NCI-H748 (cell line): ENCODE results near the gene G6PC1.
"Not testable (repeated sequence)": the region's sequence is repeated elsewhere in the genome, so short reads cannot be mapped to it uniquely, and the experiment has no call there.

Source experiments
- DNase-seq: peaks from one replicate; lab custom pipeline; 2025; ENCODE audit not compliant: unreplicated experiment; lab: John Stamatoyannopoulos, UW

The G6PC1 gene

DNA sequence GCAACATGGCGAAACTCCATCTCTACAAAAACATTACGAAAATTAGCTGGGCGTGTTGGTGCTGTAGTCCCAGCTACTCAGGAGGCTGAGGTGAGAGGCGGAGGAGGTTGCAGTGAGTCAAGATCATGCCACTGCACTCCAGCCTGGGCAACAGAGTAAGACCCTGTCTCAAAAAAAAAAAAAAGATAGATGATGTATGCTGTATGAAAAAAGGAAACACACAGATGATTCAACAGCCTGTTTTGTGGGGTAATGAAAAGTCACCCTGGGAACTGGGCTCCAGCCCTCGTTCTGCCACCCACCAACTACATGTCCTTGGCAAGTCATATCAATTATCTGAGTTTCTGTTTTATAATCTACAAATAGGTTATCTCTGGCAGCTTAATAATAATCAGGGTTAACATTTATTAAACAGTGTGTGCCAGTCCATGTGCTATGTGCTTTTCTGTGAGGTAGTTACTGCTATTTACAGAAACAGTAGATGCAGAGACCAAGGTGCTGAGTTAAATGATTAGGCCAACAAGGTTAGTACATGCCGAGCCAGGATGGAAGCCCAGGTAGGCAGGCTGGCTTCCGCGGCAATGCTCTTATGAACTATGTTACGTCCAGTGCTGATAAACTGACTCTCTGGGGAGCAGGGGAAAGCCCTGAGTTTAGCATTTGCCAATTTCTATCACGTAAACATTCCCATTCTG lies 1.1 kb downstream of the G6PC1 start:
- DNase-seq, result no peak

- no peak for DNase-seq
These were observed 3.5 kb downstream of the G6PC1 start for GRCh38 chr17:42904110-42904469.

DNA sequence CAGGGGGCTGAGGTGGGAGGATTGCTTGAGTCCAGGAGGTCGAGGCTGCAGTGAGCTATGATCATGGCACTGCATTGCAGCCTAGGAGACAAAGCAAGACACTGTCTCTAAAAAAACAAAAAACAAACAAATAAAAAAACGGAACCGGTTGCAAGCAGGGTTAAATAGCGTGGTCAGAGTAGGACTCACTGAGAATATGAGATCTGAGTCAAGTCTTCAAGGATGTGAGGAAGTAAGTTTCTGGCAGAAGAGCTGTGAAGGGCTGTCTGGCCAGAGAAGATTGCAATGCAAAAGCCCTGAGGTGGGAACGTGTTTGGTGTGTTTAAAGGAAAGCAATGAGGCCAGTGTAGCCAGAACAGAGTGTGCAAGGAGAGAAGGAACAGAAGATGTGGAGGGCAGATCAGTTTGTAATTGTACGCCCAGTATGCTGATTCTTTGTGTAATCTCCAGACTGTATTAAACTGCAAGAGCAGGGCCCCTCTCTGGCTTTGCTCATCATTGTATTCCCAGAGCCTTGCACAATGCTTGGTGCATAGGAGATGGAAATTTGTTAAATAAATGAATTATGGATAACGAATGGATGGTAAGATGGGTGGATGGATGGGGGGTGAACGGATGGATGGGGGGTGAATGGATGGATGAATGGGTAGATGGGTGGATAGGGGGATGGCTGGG lies 6.3 kb downstream of the G6PC1 start:
- DNase-seq, result no peak

- DNase-seq, result no peak
These were observed 8.5 kb downstream of the G6PC1 start for GRCh38 chr17:42908872-42909700.

- no peak for DNase-seq
These were observed 12.9 kb downstream of the G6PC1 start for GRCh38 chr17:42913522-42913921.

DNA sequence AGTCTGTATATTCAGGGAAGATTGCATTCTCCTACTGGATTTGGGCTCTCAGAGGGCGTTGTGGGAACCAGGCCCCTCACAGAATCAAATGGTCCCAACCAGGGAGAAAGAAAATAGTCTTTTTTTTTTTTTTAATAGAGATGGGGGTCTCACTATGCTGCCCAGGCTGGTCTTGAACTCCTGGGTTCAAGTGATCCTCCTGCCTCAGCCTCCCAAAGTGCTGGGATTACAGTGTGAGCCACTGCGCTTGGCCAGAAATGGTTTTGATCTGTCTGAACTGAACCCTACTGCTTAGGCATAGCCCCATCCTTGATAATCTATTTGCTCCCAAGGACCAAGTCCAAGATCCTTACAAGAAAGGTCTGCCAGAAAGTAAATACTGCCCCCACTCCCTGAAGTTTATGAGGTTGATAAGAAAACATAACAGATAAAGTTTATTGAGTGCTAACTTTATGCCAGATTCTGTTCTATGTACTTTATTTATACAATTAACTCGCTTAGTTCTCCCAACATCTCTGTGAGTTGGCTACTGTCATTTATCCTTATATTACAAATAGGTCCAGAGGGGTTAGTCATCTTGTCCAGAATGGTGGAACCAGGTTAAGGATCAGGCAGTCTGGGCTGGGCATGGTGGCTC lies 13.5 kb downstream of the G6PC1 start:
- DNase-seq, result no peak

DNA sequence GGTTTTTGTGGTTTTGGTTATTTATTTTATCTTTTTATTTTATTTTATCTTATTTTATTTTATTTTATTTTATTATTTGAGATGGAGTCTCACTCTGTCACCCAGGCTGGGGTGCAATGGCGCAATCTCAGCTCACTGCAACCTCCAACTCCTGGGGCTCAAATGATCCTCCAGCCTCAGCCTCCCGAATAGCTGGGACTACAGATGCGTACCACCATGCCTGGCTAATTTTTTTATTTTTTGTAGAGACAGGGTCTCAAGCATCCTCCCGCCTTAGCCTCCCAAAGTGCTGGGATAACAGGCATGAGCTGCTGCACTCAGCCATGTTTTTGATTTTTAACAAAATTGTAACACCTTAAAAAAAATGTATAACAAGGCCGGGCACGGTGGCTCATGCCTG lies 14.7 kb downstream of the G6PC1 start:
- not testable (repeated sequence) for DNase-seq

DNA sequence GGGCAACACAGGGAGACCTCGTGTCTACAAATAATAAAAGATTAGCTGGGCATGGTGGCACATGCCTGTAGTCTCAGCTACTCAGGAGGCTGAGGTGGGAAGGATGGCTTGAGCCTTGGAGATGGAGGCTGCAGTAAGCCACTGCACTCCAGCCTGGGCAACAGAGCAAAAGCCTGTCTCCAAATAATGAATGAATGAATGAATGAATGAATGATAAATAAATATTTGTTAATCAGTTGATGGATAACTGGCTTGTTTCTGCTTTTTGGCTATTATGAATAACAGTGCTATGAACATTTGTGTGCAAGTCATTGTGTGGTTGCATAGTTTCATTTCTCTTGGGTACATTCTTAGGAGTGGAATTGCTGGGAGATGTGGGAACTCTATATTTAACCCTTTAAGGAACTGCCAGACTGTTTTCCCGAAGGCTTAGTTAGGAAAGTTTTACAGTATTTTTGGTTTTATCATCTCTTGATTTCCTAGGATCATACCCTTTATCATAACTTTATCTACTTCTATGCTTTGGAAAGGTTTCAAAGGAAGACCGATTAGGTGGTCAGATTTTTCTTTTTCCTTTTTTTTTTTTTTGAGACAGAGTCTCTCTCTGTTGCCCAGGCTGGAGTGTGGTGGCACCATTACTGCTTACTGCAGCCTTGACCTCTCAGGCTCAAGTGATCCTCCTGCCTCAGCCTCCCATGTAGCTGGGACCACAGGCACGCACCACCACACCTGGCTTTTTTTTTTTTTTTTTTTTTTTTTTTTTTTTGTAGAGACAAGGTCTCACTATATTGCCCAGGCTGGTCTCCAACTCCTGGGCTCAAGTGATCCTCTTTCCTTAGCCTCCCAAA lies 16.0 kb downstream of the G6PC1 start:
- not testable (repeated sequence) for DNase-seq

- no peak for DNase-seq
These were observed 16.6 kb downstream of the G6PC1 start for GRCh38 chr17:42917236-42917603.

DNA sequence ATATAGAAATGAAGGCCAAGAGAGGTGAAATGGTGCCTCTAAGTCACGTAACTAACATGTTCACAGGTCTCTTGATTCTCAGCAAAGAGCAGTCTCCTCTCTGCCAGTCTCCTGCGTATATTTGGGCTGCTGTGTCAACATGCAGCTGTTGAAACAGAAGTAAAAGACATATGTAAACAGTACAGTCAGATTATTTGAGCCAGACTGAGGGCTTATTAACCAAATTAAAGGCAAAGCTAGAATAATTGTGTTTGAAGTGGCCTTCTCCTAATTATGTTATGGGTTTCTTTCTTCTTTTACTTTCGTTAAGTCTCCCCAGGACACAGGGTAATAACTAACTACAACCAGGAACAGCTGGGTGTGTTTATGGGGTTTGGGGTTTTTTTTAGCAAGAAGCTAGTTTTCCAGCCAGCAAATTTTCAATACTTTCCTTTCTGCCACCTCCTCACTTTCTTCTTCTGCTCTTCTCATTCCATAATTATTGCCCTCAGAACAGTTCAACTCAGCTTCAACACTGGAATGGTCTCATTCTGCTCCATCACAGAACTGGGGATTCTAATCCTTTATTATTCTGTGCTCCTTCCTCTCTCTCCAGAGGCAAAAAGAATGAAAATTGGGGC lies 18.4 kb downstream of the G6PC1 start:
- DNase-seq, result peak; percentile 96

- DNase-seq, result peak; percentile 73
These were observed 19.0 kb downstream of the G6PC1 start for GRCh38 chr17:42919522-42920077.

DNA sequence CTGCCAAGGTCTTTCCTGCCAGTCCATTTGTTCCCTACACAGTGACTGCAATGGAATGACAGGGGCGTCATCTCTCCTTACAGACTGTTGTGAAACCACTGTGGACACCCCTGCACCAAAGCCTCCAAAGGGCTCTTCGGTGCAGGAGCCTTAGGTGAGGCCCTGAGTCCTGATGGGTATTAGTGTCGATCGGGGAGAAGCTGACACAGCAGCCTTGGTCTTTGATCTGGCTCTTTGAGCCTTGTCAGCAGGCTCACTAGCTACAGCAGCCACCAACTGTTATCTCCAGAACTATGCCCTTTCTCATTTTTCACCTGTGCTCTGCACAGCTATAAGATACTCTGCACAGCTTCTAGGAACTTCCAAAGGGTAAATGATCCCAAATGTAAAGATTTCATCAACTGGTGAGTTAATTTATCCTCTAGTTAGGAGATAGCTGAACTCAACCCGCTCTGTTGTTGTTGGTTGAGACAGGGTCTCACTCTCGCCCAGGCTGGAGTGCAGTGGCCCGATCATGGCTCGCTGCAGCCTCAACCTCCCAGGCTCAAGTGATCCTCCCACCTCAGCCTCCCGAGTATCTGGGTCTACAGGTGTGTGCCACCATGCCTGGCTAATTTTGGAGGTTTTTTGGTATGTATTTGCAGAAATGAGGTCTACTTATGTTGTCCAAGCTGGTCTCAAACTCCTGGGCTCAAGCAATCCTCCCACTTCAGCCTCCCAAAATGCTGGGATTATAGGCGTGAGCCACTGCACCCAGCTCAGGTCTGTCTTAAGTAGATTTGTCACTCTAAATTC lies 19.7 kb downstream of the G6PC1 start:
- no peak for DNase-seq

DNA sequence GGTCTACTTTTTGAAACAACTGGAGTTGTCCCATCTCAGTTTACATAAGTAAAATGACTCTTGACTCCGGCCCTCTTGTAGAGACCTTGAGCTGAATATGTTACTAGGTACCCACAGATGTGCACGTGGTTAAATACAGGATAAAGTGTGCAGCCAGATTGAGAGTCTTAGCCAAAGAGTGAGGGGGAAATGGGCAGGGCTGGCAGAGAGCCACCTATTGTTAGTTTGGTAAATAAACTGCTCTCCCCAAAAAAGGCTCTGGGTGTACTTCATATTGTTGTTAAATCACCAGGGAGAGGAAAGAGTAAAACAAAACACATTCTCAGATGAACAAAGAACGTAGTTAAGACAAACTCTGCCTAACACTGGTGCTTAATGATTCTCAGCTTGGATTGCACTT lies 20.3 kb downstream of the G6PC1 start:
- DNase-seq, result peak; percentile 87

GRCh38 chr17:42922294-42922693 lies 21.7 kb downstream of the G6PC1 start:
- DNase-seq, result no peak

- not testable (repeated sequence) for DNase-seq
These were observed 22.9 kb downstream of the G6PC1 start for GRCh38 chr17:42923472-42923871.

DNA sequence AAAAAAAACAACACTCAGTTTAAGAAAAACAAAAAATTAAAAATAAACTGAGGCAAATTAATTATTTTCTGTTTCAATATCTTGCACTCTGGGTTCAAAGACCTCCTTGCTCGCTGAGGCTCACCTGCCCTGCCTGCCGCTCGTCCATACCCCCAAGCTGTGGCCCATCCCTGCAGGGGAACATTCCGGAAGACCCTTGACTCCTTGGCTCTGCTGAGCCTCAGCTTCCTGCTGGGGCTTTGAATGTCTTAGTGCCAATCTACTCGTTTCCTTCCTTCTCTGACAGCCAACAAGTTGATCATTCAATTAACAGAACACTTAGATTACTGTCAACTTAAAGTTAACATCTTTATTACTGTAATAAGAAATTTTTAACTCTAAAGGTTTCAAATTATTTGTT lies 24.3 kb downstream of the G6PC1 start:
- DNase-seq, result no peak

- peak; percentile 77 for DNase-seq
These were observed 28.3 kb downstream of the G6PC1 start for GRCh38 chr17:42928714-42929496.

DNA sequence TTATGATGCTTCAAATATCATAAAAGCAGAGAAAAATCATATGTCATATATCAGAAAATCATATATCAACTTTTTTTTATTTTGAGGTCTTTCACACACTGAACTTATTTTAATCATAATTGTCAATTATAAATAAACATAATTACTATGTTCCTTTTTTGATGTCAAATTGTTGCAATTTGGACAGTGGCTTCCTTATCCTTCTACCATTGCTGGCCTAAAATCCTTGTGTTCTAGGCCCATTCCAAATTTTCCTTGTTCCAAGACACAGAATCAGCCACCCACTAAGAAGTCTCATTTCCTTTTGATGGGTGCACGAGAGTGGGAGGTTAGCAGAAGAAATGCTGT lies 28.9 kb downstream of the G6PC1 start:
- DNase-seq, result no peak
